ENCODE measurements around the gene PAQR4.

Gene PAQR4

DNA sequence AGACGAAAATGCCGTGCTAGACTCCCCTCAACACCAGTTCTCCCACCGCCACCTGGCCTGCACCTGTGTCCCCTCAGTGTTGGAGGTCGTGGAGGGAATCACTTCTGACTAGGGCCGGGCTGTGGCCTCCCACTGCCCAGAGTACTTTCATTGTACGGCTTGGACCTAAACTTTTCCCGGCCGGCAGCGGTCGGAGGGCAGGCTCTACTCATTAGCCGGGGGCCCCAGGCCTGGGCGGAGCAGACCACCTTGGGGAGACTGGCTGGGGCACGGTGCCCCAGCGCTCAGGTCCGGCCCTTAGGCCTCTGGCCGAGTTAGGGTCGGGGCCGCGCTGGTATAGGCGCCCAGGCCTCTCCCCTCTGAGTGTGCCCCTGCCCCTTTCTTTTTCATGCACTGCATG is 48.2 kb downstream of the PAQR4 start:
- no peaks in the 10 kb centered on the region for H3K27me3 ChIP-seq (ENCODE audit: control insufficient read depth, insufficient read depth, low read length)
- TF ChIP-seq, protein P1, sequence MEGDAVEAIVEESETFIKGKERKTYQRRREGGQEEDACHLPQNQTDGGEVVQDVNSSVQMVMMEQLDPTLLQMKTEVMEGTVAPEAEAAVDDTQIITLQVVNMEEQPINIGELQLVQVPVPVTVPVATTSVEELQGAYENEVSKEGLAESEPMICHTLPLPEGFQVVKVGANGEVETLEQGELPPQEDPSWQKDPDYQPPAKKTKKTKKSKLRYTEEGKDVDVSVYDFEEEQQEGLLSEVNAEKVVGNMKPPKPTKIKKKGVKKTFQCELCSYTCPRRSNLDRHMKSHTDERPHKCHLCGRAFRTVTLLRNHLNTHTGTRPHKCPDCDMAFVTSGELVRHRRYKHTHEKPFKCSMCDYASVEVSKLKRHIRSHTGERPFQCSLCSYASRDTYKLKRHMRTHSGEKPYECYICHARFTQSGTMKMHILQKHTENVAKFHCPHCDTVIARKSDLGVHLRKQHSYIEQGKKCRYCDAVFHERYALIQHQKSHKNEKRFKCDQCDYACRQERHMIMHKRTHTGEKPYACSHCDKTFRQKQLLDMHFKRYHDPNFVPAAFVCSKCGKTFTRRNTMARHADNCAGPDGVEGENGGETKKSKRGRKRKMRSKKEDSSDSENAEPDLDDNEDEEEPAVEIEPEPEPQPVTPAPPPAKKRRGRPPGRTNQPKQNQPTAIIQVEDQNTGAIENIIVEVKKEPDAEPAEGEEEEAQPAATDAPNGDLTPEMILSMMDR (IDR thresholded peaks at IDR 0.05) = no peak
- H3K27ac ChIP-seq = no peak overlapping the region
- no peak overlapping the region for H3K4me3 ChIP-seq (ENCODE audit: low read depth, low read length)
- H3K4me1 ChIP-seq = peaks cover 21% of the 10 kb centered on the region
- no peaks in the 10 kb centered on the region for H3K9me3 ChIP-seq (ENCODE audit: control insufficient read depth, low read length)
- H3K79me2 ChIP-seq = no peaks in the 10 kb centered on the region
- H2AFZ ChIP-seq = no peak overlapping the region
- H3K9ac ChIP-seq = no peak overlapping the region
- no peak overlapping the region for H3K4me2 ChIP-seq (ENCODE audit: low read length)
- no peaks in the 10 kb centered on the region for H3K36me3 ChIP-seq (ENCODE audit: control insufficient read depth, insufficient read depth, low read length)

DNA sequence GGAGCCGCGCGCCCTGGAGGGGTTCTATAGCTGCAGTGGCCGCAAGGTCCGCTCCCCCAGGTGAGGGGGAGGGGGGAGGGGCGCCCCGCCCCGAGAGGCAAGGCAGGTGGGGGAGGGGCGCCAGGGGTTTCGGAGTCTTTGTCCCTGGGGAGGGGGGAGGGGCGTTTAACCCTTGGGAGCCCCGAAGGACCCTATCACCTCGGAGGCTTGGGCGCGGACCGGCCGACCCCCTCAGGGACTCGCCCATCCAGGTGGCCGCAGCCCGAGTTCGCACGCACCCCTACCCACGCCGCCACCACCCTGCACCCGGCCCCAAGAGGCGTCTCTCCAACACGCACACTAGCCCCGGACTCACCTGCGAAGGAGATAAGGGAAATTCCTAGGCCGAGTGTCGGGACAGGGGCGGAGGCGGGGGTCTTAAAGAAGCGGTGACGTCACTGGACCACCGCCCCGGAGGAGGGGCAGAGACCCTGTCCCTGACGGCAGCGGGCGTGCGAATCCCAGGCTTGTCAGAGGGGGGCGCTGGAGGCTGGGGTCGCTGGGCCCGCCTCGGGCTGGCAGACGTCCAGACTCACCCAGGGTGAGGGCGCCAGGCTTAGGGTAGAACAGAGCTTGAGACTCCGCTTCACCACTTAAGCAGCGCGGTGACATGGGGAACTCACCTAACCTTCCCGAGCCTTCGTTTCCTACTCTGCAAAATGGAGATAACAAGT is 48.8 kb downstream of the PAQR4 start, which contains the start of gene CLDN6:
Gene CLDN6, minus strand, starts transcription at position 390 of the 713 bp plus-strand sequence. CDS start 2,162 bp downstream, outside the sequence.
- TF ChIP-seq, protein P1 (IDR thresholded peaks at IDR 0.05) = no peak
- Histone ChIP-seq H3K4me1 (peaks cover 22% of the 10 kb centered on the region), H3K9me3 (ENCODE audit: control insufficient read depth, low read length) (no peaks in the 10 kb centered on the region), H2AFZ (no peak within 1 kb of the TSS), H3K79me2 (no peaks in the 10 kb centered on the region), H3K4me3 (ENCODE audit: low read depth, low read length) (no peak within 1 kb of the TSS), H3K27me3 (ENCODE audit: control insufficient read depth, insufficient read depth, low read length) (no peaks in the 10 kb centered on the region), H3K4me2 (ENCODE audit: low read length) (no peak within 1 kb of the TSS), H3K9ac (no peak within 1 kb of the TSS), H3K36me3 (ENCODE audit: control insufficient read depth, insufficient read depth, low read length) (no peaks in the 10 kb centered on the region), H3K27ac (no peak within 1 kb of the TSS)

DNA sequence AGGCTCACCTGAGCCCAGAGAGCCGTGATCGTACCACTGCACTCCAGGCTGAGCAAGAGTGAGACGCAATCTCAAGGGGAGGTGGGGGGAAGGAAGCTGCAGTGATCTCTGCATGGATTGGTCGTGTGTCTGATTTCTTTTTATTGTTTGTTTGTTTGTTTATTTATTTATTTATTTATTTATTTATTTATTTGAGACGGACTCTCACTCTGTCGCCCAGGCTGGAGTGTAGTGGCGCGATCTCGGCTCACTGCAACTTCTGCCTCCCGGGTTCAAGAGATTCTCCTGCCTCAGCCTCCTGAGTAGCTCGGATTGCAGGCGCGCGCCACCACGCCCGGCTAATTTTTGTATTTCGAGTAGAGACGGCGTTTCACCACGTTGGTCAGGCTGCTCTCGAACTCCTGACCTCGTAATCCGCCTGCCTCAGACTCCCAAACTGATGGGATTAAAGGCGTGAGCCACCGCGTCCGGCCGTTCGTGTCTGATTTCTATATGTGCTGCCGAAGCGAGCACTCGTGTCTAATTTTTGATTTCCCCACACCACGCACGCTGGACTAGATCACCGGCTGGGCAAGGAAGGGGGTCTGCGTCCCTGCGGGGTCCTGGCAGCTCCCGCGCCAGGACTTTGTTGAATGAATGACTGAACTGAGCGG is 50.6 kb downstream of the PAQR4 start:
- H3K27ac ChIP-seq = peak overlapping the region; percentile 13
- no peak overlapping the region for H3K9ac ChIP-seq
- peak overlapping the region; percentile 47 for H3K4me3 ChIP-seq (ENCODE audit: low read depth, low read length)

DNA sequence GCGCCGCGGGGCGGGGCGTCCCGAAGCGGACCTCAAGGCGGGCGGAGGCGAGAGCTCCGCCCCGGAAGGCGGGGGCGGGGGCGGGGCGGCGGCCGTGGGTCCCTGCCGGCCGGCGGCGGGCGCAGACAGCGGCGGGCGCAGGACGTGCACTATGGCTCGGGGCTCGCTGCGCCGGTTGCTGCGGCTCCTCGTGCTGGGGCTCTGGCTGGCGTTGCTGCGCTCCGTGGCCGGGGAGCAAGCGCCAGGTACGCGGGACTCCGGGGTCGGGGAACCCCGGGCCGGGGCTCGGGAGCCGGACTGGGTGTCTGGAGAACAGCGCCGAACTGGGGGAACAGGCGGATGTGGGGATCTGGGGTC is 51.1 kb downstream of the PAQR4 start, which contains the start of gene TNFRSF12A:
Gene TNFRSF12A, plus strand, starts transcription at position 122 of the 357 bp plus-strand sequence. Its CDS starts 30 bp downstream, at position 152.
- Histone ChIP-seq H3K36me3 (ENCODE audit: control insufficient read depth, insufficient read depth, low read length) (no peaks in the 10 kb centered on the region), H2AFZ (peak within 1 kb of the TSS; percentile 83), H3K27ac (peak within 1 kb of the TSS; percentile 97), H3K27me3 (ENCODE audit: control insufficient read depth, insufficient read depth, low read length) (no peaks in the 10 kb centered on the region), H3K4me1 (peaks cover 18% of the 10 kb centered on the region), H3K4me3 (ENCODE audit: low read depth, low read length) (peak within 1 kb of the TSS; percentile 73), H3K9ac (peak within 1 kb of the TSS; percentile 43), H3K4me2 (ENCODE audit: low read length) (peak within 1 kb of the TSS; percentile 99), H3K79me2 (no peaks in the 10 kb centered on the region), H3K9me3 (ENCODE audit: control insufficient read depth, low read length) (no peaks in the 10 kb centered on the region)
- TF ChIP-seq, protein P1 (IDR thresholded peaks at IDR 0.05) = no peak

More for the DNA sequence above, 50.6 kb downstream of the PAQR4 start:
- Histone ChIP-seq H3K27me3 (ENCODE audit: control insufficient read depth, insufficient read depth, low read length) (no peaks in the 10 kb centered on the region), H3K4me1 (peaks cover 18% of the 10 kb centered on the region), H3K4me2 (ENCODE audit: low read length) (peak overlapping the region; percentile 94), H3K36me3 (ENCODE audit: control insufficient read depth, insufficient read depth, low read length) (no peaks in the 10 kb centered on the region), H3K79me2 (no peaks in the 10 kb centered on the region), H2AFZ (peak overlapping the region; percentile 83), H3K9me3 (ENCODE audit: control insufficient read depth, low read length) (no peaks in the 10 kb centered on the region)
- TF ChIP-seq, protein P1 (IDR thresholded peaks at IDR 0.05) = no peak

All from parathyroid adenoma (tissue), 2 donors.